ENCODE results near the gene TMC6. TPM values are rescaled to one million over a fixed set of nuclear protein-coding genes. Genes with fewer than 3 reads are reported as not detected.

Gene TMC6
- total RNA-seq, 1 experiment from 2014 or later: 116 TPM

DNA sequence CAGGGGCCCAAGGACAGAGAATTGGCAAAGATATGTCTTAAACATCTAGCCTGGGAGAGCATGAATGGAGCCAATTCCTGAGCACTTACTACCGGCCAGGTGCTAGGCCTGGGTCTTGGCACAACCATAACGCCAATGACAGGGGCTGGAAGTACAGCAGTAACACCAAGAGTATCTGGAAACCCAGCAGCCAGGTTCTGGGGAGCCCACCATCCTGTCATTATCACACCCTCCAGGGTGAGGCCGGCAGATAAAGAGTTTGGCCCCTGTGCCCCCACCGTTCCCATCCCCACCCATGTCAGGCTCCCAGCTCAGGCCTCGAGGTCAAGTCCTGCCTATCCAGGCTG, 1.5 kb upstream of the TMC6 start:
- Mint-ChIP-seq H3K27ac (ENCODE audit: unreplicated experiment) (peak overlapping the region; percentile 87), H3K27me3 (ENCODE audit: unreplicated experiment) (no peaks in the 10 kb centered on the region), H3K4me3 (ENCODE audit: low read depth, unreplicated experiment) (peak overlapping the region; percentile 88), H3K9me3 (ENCODE audit: low read depth, unreplicated experiment) (no peaks in the 10 kb centered on the region), H3K36me3 (ENCODE audit: insufficient read depth, unreplicated experiment) (peaks cover 51% of the 10 kb centered on the region), H3K4me1 (ENCODE audit: low read depth, unreplicated experiment) (peaks cover 34% of the 10 kb centered on the region)
- CTCF ChIA-PET: no interaction called here
- no TSS peak for BruUV-seq (replicated peaks)
- DNase-seq: no peak
- intact Hi-C loops (cut with micrococcal nuclease; ENCODE audit: unreplicated experiment): no loop called here
- TF ChIP-seq, protein P1, sequence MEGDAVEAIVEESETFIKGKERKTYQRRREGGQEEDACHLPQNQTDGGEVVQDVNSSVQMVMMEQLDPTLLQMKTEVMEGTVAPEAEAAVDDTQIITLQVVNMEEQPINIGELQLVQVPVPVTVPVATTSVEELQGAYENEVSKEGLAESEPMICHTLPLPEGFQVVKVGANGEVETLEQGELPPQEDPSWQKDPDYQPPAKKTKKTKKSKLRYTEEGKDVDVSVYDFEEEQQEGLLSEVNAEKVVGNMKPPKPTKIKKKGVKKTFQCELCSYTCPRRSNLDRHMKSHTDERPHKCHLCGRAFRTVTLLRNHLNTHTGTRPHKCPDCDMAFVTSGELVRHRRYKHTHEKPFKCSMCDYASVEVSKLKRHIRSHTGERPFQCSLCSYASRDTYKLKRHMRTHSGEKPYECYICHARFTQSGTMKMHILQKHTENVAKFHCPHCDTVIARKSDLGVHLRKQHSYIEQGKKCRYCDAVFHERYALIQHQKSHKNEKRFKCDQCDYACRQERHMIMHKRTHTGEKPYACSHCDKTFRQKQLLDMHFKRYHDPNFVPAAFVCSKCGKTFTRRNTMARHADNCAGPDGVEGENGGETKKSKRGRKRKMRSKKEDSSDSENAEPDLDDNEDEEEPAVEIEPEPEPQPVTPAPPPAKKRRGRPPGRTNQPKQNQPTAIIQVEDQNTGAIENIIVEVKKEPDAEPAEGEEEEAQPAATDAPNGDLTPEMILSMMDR (IDR thresholded peaks at IDR 0.05; ENCODE audit: unreplicated experiment): no peak

DNA sequence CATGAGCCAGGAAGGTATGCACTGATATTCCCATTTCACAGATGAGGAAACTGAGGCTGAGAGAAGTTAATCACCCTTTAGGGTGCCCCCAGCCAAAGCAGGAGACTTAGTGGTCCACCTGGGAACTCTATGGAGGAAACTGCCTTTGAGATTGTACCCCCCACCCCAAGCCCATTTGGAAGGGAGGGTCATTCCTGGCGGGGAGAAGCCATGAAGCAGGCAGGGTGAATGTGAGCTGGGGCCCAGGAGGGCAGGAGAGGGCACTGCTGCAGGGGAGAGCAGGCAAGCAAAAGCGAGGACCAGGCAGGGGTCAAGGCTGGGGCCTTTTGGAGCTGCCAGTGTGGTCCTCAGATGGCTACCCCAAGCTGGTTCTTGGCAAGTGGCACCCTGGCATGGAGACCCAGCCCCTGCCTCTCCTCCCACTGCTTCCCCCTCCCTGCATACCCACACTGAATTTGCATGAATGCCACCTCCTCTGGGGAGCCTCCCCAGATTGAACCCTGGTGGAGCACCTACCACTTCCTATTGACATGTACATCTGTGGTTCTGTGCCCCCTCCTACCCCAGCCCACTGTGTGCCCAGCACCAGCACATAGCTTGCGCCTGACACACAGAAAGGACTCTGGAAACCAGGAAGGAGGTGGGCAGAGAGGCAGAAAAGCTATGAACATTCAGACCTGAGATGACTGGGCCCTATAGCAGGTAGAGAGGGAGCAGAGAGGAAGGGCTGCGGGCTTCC, 965 bp upstream of the TMC6 start:
- Mint-ChIP-seq H3K4me3 (ENCODE audit: low read depth, unreplicated experiment) (peak overlapping the region; percentile 88), H3K27me3 (ENCODE audit: unreplicated experiment) (no peaks in the 10 kb centered on the region), H3K4me1 (ENCODE audit: low read depth, unreplicated experiment) (peaks cover 34% of the 10 kb centered on the region), H3K36me3 (ENCODE audit: insufficient read depth, unreplicated experiment) (peaks cover 52% of the 10 kb centered on the region), H3K27ac (ENCODE audit: unreplicated experiment) (peak overlapping the region; percentile 87), H3K9me3 (ENCODE audit: low read depth, unreplicated experiment) (no peaks in the 10 kb centered on the region)
- CTCF ChIA-PET: interaction anchor here (0.8 to 2.3 kb wide), 2 partner anchors 9 to 15 kb away, joined by 5 read pairs; no protein-coding TSS in a partner anchor
- no TSS peak for BruUV-seq (replicated peaks)
- intact Hi-C loops (cut with micrococcal nuclease; ENCODE audit: unreplicated experiment): no loop called here
- TF ChIP-seq, protein P1 (IDR thresholded peaks at IDR 0.05; ENCODE audit: unreplicated experiment): no peak
- DNase-seq: no peak

DNA sequence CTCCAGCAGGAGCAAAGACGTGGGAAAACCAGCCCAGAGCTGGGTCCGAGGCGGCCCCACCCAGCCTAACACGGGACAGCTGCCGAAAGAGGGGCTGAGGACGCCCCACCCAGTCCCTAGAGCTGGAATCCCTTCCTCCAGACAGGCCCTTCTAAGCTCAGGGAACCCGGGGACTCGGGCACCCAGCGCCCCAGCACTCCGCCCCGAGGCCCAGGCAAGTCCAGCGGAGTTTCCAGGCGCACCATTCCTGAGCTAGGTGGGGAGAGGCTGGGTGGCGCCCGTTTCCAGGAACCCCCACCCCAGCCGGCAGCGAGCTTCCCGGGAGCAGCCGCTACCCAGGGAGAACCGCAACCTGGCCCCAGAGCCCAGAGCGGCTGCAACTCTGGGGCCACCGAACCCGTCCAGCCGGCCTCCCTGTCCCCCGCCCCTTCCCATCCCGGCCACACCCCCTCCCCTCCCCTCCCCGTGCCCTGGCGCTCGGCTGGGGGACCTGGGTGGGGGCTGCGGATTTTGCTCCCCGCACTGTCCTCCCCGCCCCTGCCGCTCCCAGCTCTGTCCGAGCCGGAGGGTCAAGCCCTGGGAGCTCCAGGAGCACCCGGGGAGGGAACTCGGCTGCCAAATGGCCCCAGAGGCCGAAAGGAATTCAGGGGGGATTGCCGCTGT, 536 bp downstream of the TMC6 start:
- Mint-ChIP-seq H3K27ac (ENCODE audit: unreplicated experiment) (peak overlapping the region; percentile 58), H3K4me3 (ENCODE audit: low read depth, unreplicated experiment) (peak overlapping the region; percentile 88), H3K27me3 (ENCODE audit: unreplicated experiment) (no peaks in the 10 kb centered on the region), H3K9me3 (ENCODE audit: low read depth, unreplicated experiment) (no peaks in the 10 kb centered on the region), H3K4me1 (ENCODE audit: low read depth, unreplicated experiment) (peaks cover 24% of the 10 kb centered on the region), H3K36me3 (ENCODE audit: insufficient read depth, unreplicated experiment) (peaks cover 59% of the 10 kb centered on the region)
- TF ChIP-seq, protein P1 (IDR thresholded peaks at IDR 0.05; ENCODE audit: unreplicated experiment): no peak
- DNase-seq: peak; percentile 63
- CTCF ChIA-PET: interaction anchor here (0.6 to 2.3 kb wide), 12 partner anchors 12 to 123 kb away, joined by 3 to 7 read pairs (median 4); partner anchors contain the start of genes AFMID and TK1
- no TSS peak for BruUV-seq (replicated peaks)
- intact Hi-C loops (cut with micrococcal nuclease; ENCODE audit: unreplicated experiment): no loop called here

DNA sequence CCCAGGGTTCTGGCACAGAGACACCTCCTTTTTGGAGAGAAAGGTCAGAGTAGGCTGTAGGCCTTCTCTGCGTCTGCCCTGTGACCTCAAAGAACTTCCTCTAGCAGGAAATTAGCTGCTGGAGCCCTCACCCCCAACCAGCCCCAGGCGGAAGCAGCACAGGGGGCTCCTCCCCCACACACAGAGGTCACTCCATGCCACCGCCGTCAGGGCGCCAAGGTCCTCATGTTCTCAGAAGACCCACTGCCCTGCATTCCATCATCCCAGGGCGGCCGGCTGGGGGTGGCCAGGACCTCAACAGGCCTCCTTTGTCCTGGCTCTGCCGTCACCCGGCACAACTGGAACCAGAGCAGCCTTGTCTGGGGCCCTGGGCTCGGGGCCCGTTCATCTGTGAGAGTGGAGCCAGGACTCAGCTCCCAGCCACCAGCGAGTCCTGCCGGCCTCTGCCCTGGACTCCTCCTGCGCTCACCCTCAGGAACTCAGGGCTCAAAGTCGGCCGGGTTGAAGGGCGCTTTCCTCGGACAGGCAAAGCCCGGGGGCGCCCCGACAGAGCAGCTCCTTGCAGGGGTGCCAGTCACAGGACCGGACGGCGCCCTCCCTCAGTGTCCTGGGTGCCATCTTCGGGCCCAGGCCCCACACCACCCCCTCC, 1.2 kb downstream of the TMC6 start:
- intact Hi-C loops (cut with micrococcal nuclease; ENCODE audit: unreplicated experiment): no loop called here
- Mint-ChIP-seq H3K27ac (ENCODE audit: unreplicated experiment) (peak overlapping the region; percentile 58), H3K36me3 (ENCODE audit: insufficient read depth, unreplicated experiment) (peaks cover 53% of the 10 kb centered on the region), H3K9me3 (ENCODE audit: low read depth, unreplicated experiment) (no peaks in the 10 kb centered on the region), H3K4me1 (ENCODE audit: low read depth, unreplicated experiment) (peaks cover 24% of the 10 kb centered on the region), H3K27me3 (ENCODE audit: unreplicated experiment) (no peaks in the 10 kb centered on the region), H3K4me3 (ENCODE audit: low read depth, unreplicated experiment) (peak overlapping the region; percentile 88)
- BruUV-seq (replicated peaks): TSS peak; percentile 21
- CTCF ChIA-PET: interaction anchor here (0.6 to 2.3 kb wide), 9 partner anchors 12 to 124 kb away, joined by 3 to 7 read pairs (median 5); partner anchors contain the start of genes AFMID and TK1
- TF ChIP-seq, protein P1 (IDR thresholded peaks at IDR 0.05; ENCODE audit: unreplicated experiment): no peak
- peak; percentile 61 for DNase-seq
